ENCODE data around the gene ECE2.
"Not testable (repeated sequence)": the region's sequence is repeated elsewhere in the genome, so short reads cannot be mapped to it uniquely, and the experiment has no call there.

Gene ECE2

GRCh38 chr3:184339001-184339400 lies 63.2 kb downstream of the ECE2 start:
- DNase-seq, result no peak

DNA sequence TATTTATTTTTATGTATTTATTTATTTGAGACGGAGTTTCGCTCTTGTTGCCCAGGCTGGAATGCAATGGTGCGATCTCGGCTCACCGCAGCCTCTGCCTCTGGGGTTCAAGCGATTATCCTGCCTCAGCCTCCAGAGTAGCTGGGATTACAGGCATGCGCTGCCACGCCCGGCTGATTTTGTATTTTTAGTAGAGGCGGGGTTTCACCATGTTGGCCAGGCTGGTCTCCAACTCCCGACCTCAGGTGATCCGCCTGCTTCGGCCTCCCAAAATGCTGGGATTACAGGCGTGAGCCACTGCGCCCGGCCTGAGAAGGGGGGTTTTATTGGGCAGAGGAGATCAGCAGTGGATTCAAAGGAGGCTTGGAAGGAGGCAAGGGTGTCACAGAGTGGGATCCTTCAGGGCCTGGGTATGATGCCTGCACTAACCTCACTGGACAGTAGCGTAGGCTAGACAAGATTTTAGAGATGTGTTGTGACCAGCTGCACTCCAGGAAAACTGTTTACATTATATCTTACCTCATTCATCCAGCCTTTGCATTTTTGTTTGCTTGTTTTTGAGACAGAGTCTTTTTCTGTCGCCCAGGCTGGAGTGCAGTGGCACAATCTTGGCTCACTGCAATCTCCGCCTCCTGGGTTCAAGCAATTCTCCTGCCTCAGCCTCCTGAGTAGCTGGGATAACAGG lies 63.8 kb downstream of the ECE2 start:
- not testable (repeated sequence) for DNase-seq

- no peak for DNase-seq
Measured at GRCh38 chr3:184341925-184342324, 66.1 kb downstream of the ECE2 start.
